Measurements from ENCODE around the gene FANCE.

The FANCE gene

GRCh38 chr6:35409245-35409644 lies 42.9 kb upstream of the FANCE start:
- no peak overlapping the region for H3K27ac ChIP-seq (ENCODE audit: poor library complexity, severe bottlenecking)
- no peak for DNase-seq (ENCODE audit: low spot score)
- no peak for ATAC-seq (ENCODE audit: low read depth)
- TF ChIP-seq CTCF (IDR thresholded peaks at IDR 0.05; ENCODE audit: poor library complexity, severe bottlenecking), result no peak
- no peaks in the 10 kb centered on the region for H3K9me3 ChIP-seq (ENCODE audit: severe bottlenecking)
- no peak overlapping the region for H3K4me3 ChIP-seq (ENCODE audit: severe bottlenecking)
- no peaks in the 10 kb centered on the region for H3K27me3 ChIP-seq (ENCODE audit: insufficient read depth, poor library complexity, severe bottlenecking)
- peaks cover 3% of the 10 kb centered on the region for H3K4me1 ChIP-seq (ENCODE audit: insufficient read depth, poor library complexity, severe bottlenecking)
- H3K36me3 ChIP-seq (ENCODE audit: low read depth), result peaks cover 62% of the 10 kb centered on the region

- no peak for ATAC-seq (ENCODE audit: low read depth)
Measured at GRCh38 chr6:35410131-35410530, 42.0 kb upstream of the FANCE start.

GRCh38 chr6:35411066-35411465 lies 41.1 kb upstream of the FANCE start:
- no peak for TF ChIP-seq CTCF (IDR thresholded peaks at IDR 0.05; ENCODE audit: poor library complexity, severe bottlenecking)
- no peaks in the 10 kb centered on the region for H3K9me3 ChIP-seq (ENCODE audit: severe bottlenecking)
- H3K4me3 ChIP-seq (ENCODE audit: severe bottlenecking), result no peak overlapping the region
- peaks cover 75% of the 10 kb centered on the region for H3K36me3 ChIP-seq (ENCODE audit: low read depth)
- peaks cover 3% of the 10 kb centered on the region for H3K4me1 ChIP-seq (ENCODE audit: insufficient read depth, poor library complexity, severe bottlenecking)
- no peak overlapping the region for H3K27ac ChIP-seq (ENCODE audit: poor library complexity, severe bottlenecking)
- DNase-seq (ENCODE audit: low spot score), result no peak
- no peak for ATAC-seq (ENCODE audit: low read depth)
- no peaks in the 10 kb centered on the region for H3K27me3 ChIP-seq (ENCODE audit: insufficient read depth, poor library complexity, severe bottlenecking)

More at GRCh38 chr6:35410131-35410530, 42.0 kb upstream of the FANCE start:
- no peak for TF ChIP-seq CTCF (IDR thresholded peaks at IDR 0.05; ENCODE audit: poor library complexity, severe bottlenecking)
- Histone ChIP-seq H3K36me3 (ENCODE audit: low read depth) (peaks cover 70% of the 10 kb centered on the region), H3K27me3 (ENCODE audit: insufficient read depth, poor library complexity, severe bottlenecking) (no peaks in the 10 kb centered on the region), H3K4me3 (ENCODE audit: severe bottlenecking) (no peak overlapping the region), H3K4me1 (ENCODE audit: insufficient read depth, poor library complexity, severe bottlenecking) (peaks cover 3% of the 10 kb centered on the region), H3K27ac (ENCODE audit: poor library complexity, severe bottlenecking) (no peak overlapping the region), H3K9me3 (ENCODE audit: severe bottlenecking) (no peaks in the 10 kb centered on the region)
- no peak for DNase-seq (ENCODE audit: low spot score)

- peak; percentile 17; the same call in 1 of the 3 replicates for ATAC-seq (ENCODE audit: low read depth)
- H3K27ac ChIP-seq (ENCODE audit: poor library complexity, severe bottlenecking), result no peak overlapping the region
- TF ChIP-seq CTCF (IDR thresholded peaks at IDR 0.05; ENCODE audit: poor library complexity, severe bottlenecking), result no peak
Measured at GRCh38 chr6:35412102-35412501, 40.0 kb upstream of the FANCE start.

GRCh38 chr6:35413911-35414310 lies 38.2 kb upstream of the FANCE start:
- no peak overlapping the region for H3K27ac ChIP-seq (ENCODE audit: poor library complexity, severe bottlenecking)
- H3K9me3 ChIP-seq (ENCODE audit: severe bottlenecking), result no peaks in the 10 kb centered on the region
- TF ChIP-seq CTCF (IDR thresholded peaks at IDR 0.05; ENCODE audit: poor library complexity, severe bottlenecking), result no peak
- ATAC-seq (ENCODE audit: low read depth) (no peak), DNase-seq (ENCODE audit: low spot score) (no peak)
- H3K4me1 ChIP-seq (ENCODE audit: insufficient read depth, poor library complexity, severe bottlenecking), result peaks cover 3% of the 10 kb centered on the region
- H3K4me3 ChIP-seq (ENCODE audit: severe bottlenecking), result no peak overlapping the region
- H3K36me3 ChIP-seq (ENCODE audit: low read depth), result peaks cover 89% of the 10 kb centered on the region
- H3K27me3 ChIP-seq (ENCODE audit: insufficient read depth, poor library complexity, severe bottlenecking), result no peaks in the 10 kb centered on the region

More at GRCh38 chr6:35412102-35412501, 40.0 kb upstream of the FANCE start:
- peaks cover 3% of the 10 kb centered on the region for H3K4me1 ChIP-seq (ENCODE audit: insufficient read depth, poor library complexity, severe bottlenecking)
- no peaks in the 10 kb centered on the region for H3K27me3 ChIP-seq (ENCODE audit: insufficient read depth, poor library complexity, severe bottlenecking)
- no peaks in the 10 kb centered on the region for H3K9me3 ChIP-seq (ENCODE audit: severe bottlenecking)
- no peak overlapping the region for H3K4me3 ChIP-seq (ENCODE audit: severe bottlenecking)
- H3K36me3 ChIP-seq (ENCODE audit: low read depth), result peaks cover 82% of the 10 kb centered on the region
- no peak for DNase-seq (ENCODE audit: low spot score)
